AG04449 (cell line): ENCODE measurements around the gene PIK3C2G.

Source experiments
- CTCF ChIA-PET: fragments of 350-600 bp; formaldehyde crosslinking; extraction: SDS; loops from one replicate; lab custom pipeline; 2021; ENCODE audit warnings: antibody characterized with exemption; lab: Yijun Ruan, JAX
- POLR2A ChIA-PET: fragments of 400-600, 350-600 bp; formaldehyde crosslinking; extraction: SDS; loops from one replicate; lab custom pipeline; 2020; ENCODE audit warnings: antibody characterized with exemption, inconsistent platforms; lab: Yijun Ruan, JAX
- DNase-seq: peaks from one replicate; pipeline ENCODE4 v3.0.0-alpha.2; 2010; ENCODE audit warnings: low read depth, low spot score
- H3K4me3 ChIP-seq: 2 replicates; pipeline ENCODE4 v1.5.1; 2011; ENCODE audit warnings: low read depth, mild to moderate bottlenecking, control low read depth, low read length
- CTCF ChIP-seq: IDR thresholded peaks from one replicate; pipeline ENCODE4 v1.5.1; 2011; ENCODE audit warnings: mild to moderate bottlenecking, moderate library complexity, low read length, control low read depth, inconsistent platforms; ENCODE audit not compliant: insufficient read depth; ENCODE audit errors: missing control alignments

Gene PIK3C2G

DNA sequence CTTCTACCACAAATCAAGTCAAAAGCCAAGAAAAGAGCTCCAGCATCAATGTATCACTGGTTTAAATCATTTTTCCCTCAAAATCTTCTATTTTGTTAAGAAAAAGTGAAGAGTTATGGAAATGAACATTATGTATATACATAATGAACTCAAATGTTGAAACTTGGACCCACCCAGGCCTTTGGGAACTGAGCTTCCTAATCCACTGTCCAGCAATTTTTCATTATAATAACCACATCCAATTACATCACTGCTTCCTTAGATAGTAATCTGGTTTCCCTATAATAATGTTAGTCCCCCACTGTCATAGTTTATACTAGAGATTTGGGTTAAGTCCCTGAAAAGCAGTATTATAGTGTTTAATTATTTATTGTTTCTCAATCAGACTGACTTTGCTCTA, 170.9 kb downstream of the PIK3C2G start:
- TF ChIP-seq CTCF: no peak
- DNase-seq: no peak
- ChIA-PET POLR2A (no interaction called here), CTCF (interaction anchor here (0.6 to 3.8 kb wide), 5 partner anchors 17 to 1914 kb away, joined by 3 to 32 read pairs (median 8); no protein-coding TSS in a partner anchor)
- no peak overlapping the region for H3K4me3 ChIP-seq

GRCh38 chr12:18436170-18436569, 174.9 kb downstream of the PIK3C2G start:
- ChIA-PET CTCF (no interaction called here), POLR2A (no interaction called here)
- TF ChIP-seq CTCF: no peak
- H3K4me3 ChIP-seq: no peak overlapping the region
- no peak for DNase-seq

- ChIA-PET CTCF (interaction anchor here (2.3 kb wide), 1 partner anchor 9 kb away, joined by 9 read pairs; no protein-coding TSS in a partner anchor), POLR2A (no interaction called here)
- DNase-seq: no peak
- TF ChIP-seq CTCF: no peak
- H3K4me3 ChIP-seq: no peak overlapping the region
Observed at GRCh38 chr12:18439541-18439940, 178.2 kb downstream of the PIK3C2G start.

DNA sequence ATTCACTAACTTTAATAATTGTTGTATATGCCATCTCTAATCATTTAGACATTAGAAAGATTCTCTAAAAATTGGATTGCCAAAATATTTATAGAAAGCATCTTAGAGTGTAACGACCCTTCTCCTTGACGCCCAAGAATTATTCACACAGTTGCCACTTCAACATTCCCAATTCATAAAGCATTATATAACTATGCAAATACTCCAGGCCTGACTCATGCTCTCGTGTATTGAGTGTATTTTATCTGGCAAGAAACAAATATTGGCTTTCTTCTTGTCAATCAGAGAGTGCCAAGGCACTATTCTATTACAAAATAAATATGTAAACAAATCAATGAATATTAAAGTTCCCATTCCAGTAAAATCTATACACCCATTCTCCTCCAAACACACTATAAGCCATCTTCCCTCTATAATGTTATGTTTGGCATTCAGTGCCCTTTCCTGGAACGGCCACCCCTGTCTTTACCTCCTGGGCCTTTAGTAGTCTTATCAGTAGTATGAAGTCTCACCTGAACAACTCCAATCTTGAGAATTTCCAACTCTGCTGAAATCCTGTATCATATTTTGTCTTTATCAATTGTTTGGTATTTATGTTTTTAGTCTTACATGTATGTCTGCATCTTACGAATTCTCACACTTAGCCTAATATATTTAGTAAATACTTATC, 182.6 kb downstream of the PIK3C2G start:
- DNase-seq: no peak
- ChIA-PET CTCF (no interaction called here), POLR2A (no interaction called here)
- H3K4me3 ChIP-seq: no peak overlapping the region
- TF ChIP-seq CTCF: no peak

DNA sequence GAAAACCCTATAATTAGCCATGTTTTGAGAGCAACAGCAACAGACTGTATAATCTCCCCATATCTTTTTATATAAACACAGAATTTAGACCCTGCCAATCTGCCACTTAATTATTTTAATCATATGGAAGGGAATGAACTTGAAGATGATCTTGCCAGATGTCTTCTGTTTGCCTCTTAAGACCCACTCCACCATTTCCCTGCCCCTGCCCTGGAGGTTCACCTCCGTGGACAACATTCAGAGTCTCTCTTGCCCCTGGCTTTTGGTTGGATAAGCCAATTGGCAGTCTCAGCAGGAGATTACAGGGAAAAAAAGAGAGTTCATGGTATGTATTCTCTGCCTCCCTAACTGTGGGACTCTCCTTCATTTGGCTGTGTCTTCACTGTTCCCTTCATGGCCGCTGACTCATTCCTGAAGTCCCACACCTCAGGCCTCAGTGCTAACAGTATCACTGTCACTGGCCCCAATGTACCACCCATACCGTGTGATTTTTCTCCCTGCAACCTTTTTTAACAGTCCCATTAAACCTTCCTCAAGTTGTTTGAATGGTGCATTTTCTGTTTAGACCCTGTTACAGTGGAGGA, 184.8 kb downstream of the PIK3C2G start:
- POLR2A ChIA-PET: no interaction called here

DNA sequence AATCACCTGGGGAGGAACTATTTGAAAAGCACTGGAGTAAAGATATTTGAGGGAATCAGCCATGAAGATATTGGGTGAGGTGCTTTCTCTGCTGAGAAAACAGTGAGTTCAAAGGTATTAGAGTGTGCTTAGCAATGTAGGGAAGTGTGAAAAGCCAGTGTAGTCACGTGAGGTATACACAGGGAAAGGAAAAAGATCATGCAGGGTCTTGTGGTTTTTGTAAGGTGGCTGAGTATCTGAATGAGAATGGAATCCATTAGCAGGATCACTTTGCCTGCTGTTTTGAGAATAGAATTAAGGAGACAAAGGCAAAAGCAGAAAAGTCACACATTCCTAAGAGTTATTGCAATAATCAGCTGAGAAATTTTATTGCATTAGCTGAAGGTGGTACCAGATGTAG, 193.0 kb downstream of the PIK3C2G start:
- H3K4me3 ChIP-seq: no peak overlapping the region
- ChIA-PET POLR2A (no interaction called here), CTCF (no interaction called here)
- no peak for TF ChIP-seq CTCF
- DNase-seq: no peak

More for the DNA sequence above, 184.8 kb downstream of the PIK3C2G start:
- TF ChIP-seq CTCF: no peak
- no peak overlapping the region for H3K4me3 ChIP-seq
- no peak for DNase-seq
- CTCF ChIA-PET: no interaction called here
